ENCODE data around the gene APOB. TPM values are rescaled to one million over a fixed set of nuclear protein-coding genes. Genes with fewer than 3 reads are reported as not detected.

The APOB gene
- total RNA-seq, 1 experiment from 2014 or later, result 1.5 TPM

DNA sequence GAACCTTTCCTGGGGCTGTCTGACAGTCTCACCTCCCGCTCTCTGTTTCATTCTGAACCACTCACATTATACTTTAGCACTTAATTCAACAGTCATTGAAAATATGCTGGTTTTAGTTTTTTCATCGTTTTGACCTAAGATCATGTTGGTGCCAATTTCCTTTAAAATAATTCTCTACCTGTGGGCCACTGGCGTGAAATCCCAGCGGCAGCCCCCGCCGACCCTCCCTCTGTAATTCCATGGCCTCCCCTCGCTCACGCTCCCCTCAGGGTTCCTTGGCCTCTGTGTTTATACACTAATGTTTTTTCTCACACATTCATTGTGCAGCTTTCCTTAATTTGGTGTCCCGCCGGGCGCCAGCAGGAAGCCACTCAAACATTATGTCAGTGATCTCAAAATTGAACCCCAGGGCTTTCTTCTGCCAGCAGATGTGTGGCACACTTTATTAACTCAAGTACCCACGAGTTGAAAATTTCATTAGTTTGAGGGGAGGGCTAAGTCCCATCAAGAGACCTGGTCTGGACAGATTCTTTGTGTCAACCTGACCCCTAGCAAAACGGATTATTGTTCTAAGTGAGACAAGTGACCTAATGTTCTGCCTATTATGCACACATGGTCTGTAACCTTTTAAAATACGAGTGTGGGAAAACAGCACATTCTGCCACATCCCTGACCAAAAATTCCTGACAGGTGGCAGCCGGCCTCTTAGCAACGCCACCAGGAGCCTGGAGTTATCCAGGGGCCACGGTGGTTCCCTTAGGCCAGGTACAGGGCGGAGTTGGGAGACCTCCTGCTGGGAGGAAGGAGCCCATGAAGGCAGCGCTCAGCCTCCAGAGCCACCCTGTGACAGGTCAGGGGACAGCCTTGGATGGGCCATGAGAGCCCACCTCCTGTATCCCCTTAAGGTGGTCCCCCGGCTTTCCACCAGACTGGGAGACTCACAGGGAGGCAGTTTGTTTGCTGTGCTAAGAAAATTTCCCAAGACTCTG, 53.1 kb downstream of the APOB start:
- Mint-ChIP-seq H3K9me3 (peaks cover 2% of the 10 kb centered on the region; the same call in 1 of the 2 replicates), H3K27me3 (ENCODE audit: low read depth) (no peaks in the 10 kb centered on the region), H3K27ac (no peak overlapping the region), H3K36me3 (no peaks in the 10 kb centered on the region), H3K4me3 (no peak overlapping the region), H3K4me1 (peaks cover 5% of the 10 kb centered on the region; the same call in 1 of the 2 replicates)
- no peak for DNase-seq (ENCODE audit: low spot score)
- ATAC-seq, result no peak
- TF ChIP-seq NR3C1 (CRISPR knock-in tag; conservative IDR thresholded peaks at IDR 0.05; ENCODE audit: low read depth), result no peak
- TF ChIP-seq, protein P1, sequence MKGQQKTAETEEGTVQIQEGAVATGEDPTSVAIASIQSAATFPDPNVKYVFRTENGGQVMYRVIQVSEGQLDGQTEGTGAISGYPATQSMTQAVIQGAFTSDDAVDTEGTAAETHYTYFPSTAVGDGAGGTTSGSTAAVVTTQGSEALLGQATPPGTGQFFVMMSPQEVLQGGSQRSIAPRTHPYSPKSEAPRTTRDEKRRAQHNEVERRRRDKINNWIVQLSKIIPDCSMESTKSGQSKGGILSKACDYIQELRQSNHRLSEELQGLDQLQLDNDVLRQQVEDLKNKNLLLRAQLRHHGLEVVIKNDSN (CRISPR knock-in tag; IDR thresholded peaks at IDR 0.05), result no peak
- no peak for TF ChIP-seq NR1H2 (CRISPR knock-in tag; IDR thresholded peaks at IDR 0.05)
- CTCF ChIA-PET, result no interaction called here
- POLR2A ChIA-PET, result no interaction called here

DNA sequence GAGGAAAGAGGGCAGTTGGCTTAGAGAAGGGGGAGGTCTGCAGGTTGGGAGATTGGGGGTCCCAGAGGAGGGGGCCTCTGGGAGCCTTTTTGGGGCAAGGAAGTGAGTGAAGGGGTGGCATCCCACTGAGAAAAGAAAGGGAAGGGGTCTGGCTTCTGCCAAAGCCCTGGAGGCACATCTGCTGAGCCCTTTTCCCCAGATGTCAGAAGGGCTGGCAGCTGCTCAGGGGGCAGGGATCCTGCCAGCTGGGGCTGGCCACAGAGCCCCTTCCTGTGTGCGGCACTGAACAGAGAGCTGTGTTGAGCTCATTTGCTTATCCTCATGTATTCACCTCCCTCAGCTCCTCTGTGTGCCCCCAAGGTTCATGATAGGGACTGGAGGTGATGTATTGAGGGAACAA, 54.5 kb downstream of the APOB start:
- no peak overlapping the region for H3K27ac Mint-ChIP-seq
- CTCF ChIA-PET, result interaction anchor here (0.6 kb wide), 1 partner anchor 323 kb away, joined by 3 read pairs; the partner anchor contains the start of gene GDF7

DNA sequence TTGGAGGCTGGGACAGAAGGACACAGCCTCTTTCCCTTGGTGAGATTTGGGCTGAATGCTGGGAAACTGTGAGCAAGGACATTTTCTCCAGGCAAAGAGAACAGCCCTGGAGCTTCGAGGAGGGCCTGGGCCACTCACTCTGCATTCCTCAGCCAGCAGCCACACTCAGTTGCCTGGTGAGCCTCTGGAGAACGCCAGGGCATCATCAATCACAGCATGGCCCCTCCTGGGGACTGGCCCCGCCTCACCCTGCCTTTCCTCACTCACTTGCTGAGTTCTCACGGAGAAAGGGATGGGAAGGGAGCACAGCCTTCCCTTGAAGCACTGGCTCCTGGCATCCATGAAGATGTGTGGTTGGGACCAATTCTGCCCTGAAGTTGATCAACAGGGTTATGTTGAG, 55.0 kb downstream of the APOB start:
- Mint-ChIP-seq H3K9me3 (no peaks in the 10 kb centered on the region), H3K36me3 (no peaks in the 10 kb centered on the region), H3K27me3 (ENCODE audit: low read depth) (no peaks in the 10 kb centered on the region), H3K4me1 (peaks cover 16% of the 10 kb centered on the region), H3K4me3 (no peak overlapping the region), H3K27ac (no peak overlapping the region)
- POLR2A ChIA-PET, result no interaction called here
- CTCF ChIA-PET, result interaction anchor here (0.6 kb wide), 1 partner anchor 322 kb away, joined by 3 read pairs; the partner anchor contains the start of gene GDF7
- ATAC-seq, result peak; percentile 24; the same call in 1 of the 2 replicates
- no peak for DNase-seq (ENCODE audit: low spot score)
- TF ChIP-seq MYBL2 (CRISPR knock-in tag; IDR thresholded peaks at IDR 0.05) (no peak), ESRRA (CRISPR knock-in tag; IDR thresholded peaks at IDR 0.05; ENCODE audit: borderline replicate concordance) (no peak), RELA (CRISPR knock-in tag; IDR thresholded peaks at IDR 0.05; ENCODE audit: borderline replicate concordance) (no peak), OVOL2 (CRISPR knock-in tag; IDR thresholded peaks at IDR 0.05; ENCODE audit: borderline replicate concordance) (no peak)
- TF ChIP-seq, protein P2, sequence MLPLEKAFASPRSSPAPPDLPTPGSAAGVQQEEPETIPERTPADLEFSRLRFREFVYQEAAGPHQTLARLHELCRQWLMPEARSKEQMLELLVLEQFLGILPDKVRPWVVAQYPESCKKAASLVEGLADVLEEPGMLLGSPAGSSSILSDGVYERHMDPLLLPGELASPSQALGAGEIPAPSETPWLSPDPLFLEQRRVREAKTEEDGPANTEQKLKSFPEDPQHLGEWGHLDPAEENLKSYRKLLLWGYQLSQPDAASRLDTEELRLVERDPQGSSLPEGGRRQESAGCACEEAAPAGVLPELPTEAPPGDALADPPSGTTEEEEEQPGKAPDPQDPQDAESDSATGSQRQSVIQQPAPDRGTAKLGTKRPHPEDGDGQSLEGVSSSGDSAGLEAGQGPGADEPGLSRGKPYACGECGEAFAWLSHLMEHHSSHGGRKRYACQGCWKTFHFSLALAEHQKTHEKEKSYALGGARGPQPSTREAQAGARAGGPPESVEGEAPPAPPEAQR (CRISPR knock-in tag; IDR thresholded peaks at IDR 0.05), result no peak
- TF ChIP-seq, protein P3, sequence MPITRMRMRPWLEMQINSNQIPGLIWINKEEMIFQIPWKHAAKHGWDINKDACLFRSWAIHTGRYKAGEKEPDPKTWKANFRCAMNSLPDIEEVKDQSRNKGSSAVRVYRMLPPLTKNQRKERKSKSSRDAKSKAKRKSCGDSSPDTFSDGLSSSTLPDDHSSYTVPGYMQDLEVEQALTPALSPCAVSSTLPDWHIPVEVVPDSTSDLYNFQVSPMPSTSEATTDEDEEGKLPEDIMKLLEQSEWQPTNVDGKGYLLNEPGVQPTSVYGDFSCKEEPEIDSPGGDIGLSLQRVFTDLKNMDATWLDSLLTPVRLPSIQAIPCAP (CRISPR knock-in tag; IDR thresholded peaks at IDR 0.05), result no peak
- TF ChIP-seq, protein P4, sequence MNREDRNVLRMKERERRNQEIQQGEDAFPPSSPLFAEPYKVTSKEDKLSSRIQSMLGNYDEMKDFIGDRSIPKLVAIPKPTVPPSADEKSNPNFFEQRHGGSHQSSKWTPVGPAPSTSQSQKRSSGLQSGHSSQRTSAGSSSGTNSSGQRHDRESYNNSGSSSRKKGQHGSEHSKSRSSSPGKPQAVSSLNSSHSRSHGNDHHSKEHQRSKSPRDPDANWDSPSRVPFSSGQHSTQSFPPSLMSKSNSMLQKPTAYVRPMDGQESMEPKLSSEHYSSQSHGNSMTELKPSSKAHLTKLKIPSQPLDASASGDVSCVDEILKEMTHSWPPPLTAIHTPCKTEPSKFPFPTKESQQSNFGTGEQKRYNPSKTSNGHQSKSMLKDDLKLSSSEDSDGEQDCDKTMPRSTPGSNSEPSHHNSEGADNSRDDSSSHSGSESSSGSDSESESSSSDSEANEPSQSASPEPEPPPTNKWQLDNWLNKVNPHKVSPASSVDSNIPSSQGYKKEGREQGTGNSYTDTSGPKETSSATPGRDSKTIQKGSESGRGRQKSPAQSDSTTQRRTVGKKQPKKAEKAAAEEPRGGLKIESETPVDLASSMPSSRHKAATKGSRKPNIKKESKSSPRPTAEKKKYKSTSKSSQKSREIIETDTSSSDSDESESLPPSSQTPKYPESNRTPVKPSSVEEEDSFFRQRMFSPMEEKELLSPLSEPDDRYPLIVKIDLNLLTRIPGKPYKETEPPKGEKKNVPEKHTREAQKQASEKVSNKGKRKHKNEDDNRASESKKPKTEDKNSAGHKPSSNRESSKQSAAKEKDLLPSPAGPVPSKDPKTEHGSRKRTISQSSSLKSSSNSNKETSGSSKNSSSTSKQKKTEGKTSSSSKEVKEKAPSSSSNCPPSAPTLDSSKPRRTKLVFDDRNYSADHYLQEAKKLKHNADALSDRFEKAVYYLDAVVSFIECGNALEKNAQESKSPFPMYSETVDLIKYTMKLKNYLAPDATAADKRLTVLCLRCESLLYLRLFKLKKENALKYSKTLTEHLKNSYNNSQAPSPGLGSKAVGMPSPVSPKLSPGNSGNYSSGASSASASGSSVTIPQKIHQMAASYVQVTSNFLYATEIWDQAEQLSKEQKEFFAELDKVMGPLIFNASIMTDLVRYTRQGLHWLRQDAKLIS (CRISPR knock-in tag; IDR thresholded peaks at IDR 0.05; ENCODE audit: borderline replicate concordance), result no peak
- TF ChIP-seq, protein P5, sequence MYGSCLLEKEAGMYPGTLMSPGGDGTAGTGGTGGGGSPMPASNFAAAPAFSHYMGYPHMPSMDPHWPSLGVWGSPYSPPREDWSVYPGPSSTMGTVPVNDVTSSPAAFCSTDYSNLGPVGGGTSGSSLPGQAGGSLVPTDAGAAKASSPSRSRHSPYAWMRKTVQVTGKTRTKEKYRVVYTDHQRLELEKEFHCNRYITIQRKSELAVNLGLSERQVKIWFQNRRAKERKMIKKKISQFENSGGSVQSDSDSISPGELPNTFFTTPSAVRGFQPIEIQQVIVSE (CRISPR knock-in tag; IDR thresholded peaks at IDR 0.05; ENCODE audit: borderline replicate concordance), result no peak

More for the DNA sequence above, 54.5 kb downstream of the APOB start:
- POLR2A ChIA-PET, result no interaction called here
- ATAC-seq (no peak), DNase-seq (ENCODE audit: low spot score) (no peak)
- H3K4me3 Mint-ChIP-seq, result no peak overlapping the region
- no peaks in the 10 kb centered on the region for H3K27me3 Mint-ChIP-seq (ENCODE audit: low read depth)
- peaks cover 11% of the 10 kb centered on the region for H3K4me1 Mint-ChIP-seq
- no peaks in the 10 kb centered on the region for H3K9me3 Mint-ChIP-seq
- TF ChIP-seq NFYB (CRISPR knock-in tag; conservative IDR thresholded peaks at IDR 0.05; ENCODE audit: low read depth), result no peak
- TF ChIP-seq, protein P6, sequence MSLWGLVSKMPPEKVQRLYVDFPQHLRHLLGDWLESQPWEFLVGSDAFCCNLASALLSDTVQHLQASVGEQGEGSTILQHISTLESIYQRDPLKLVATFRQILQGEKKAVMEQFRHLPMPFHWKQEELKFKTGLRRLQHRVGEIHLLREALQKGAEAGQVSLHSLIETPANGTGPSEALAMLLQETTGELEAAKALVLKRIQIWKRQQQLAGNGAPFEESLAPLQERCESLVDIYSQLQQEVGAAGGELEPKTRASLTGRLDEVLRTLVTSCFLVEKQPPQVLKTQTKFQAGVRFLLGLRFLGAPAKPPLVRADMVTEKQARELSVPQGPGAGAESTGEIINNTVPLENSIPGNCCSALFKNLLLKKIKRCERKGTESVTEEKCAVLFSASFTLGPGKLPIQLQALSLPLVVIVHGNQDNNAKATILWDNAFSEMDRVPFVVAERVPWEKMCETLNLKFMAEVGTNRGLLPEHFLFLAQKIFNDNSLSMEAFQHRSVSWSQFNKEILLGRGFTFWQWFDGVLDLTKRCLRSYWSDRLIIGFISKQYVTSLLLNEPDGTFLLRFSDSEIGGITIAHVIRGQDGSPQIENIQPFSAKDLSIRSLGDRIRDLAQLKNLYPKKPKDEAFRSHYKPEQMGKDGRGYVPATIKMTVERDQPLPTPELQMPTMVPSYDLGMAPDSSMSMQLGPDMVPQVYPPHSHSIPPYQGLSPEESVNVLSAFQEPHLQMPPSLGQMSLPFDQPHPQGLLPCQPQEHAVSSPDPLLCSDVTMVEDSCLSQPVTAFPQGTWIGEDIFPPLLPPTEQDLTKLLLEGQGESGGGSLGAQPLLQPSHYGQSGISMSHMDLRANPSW (CRISPR knock-in tag; conservative IDR thresholded peaks at IDR 0.05; ENCODE audit: low read depth), result no peak
- no peak for TF ChIP-seq TCF7 (CRISPR knock-in tag; IDR thresholded peaks at IDR 0.05; ENCODE audit: low read depth)
- no peak for TF ChIP-seq SP1 (CRISPR knock-in tag; conservative IDR thresholded peaks at IDR 0.05)
- TF ChIP-seq, protein P1 (CRISPR knock-in tag; IDR thresholded peaks at IDR 0.05), result no peak
- no peak for TF ChIP-seq NFATC4 (CRISPR knock-in tag; IDR thresholded peaks at IDR 0.05)
- no peak for TF ChIP-seq ZNF317 (CRISPR knock-in tag; IDR thresholded peaks at IDR 0.05; ENCODE audit: borderline replicate concordance, low read depth)
- no peak for TF ChIP-seq IRF2 (CRISPR knock-in tag; IDR thresholded peaks at IDR 0.05; ENCODE audit: borderline replicate concordance, low read depth)
- TF ChIP-seq ATF1 (CRISPR knock-in tag; IDR thresholded peaks at IDR 0.05), result no peak
- TF ChIP-seq SMAD3 (CRISPR knock-in tag; IDR thresholded peaks at IDR 0.05; ENCODE audit: borderline replicate concordance), result no peak
- no peak for TF ChIP-seq ZNF423 (CRISPR knock-in tag; IDR thresholded peaks at IDR 0.05)
- no peaks in the 10 kb centered on the region for H3K36me3 Mint-ChIP-seq
